Parathyroid adenoma (tissue), 2 donors: ENCODE measurements around the gene ZNF277.

Source experiments
- H2AFZ ChIP-seq: fragments of 300-600 bp; sonication (generic); one replicate; pipeline ENCODE4 v1.7.0; 2017; ENCODE audit warnings: antibody characterized with exemption, mild to moderate bottlenecking
- H3K27ac ChIP-seq: fragments of 300-600 bp; sonication (generic); one replicate; pipeline ENCODE4 v1.7.0; 2017
- H3K27me3 ChIP-seq: fragments of 300-600 bp; sonication (generic); one replicate; pipeline ENCODE4 v1.7.0; 2017; ENCODE audit warnings: low read length; ENCODE audit not compliant: control insufficient read depth, insufficient read depth
- H3K36me3 ChIP-seq: fragments of 300-600 bp; sonication (generic); one replicate; pipeline ENCODE4 v1.7.0; 2017; ENCODE audit warnings: low read length; ENCODE audit not compliant: control insufficient read depth, insufficient read depth
- H3K4me1 ChIP-seq: fragments of 300-600 bp; sonication (generic); one replicate; pipeline ENCODE4 v1.7.0; 2017; ENCODE audit warnings: control low read depth
- H3K4me2 ChIP-seq: fragments of 300-600 bp; sonication (generic); one replicate; pipeline ENCODE4 v1.7.0; 2017; ENCODE audit warnings: low read length
- H3K4me3 ChIP-seq: fragments of 300-600 bp; sonication (generic); one replicate; pipeline ENCODE4 v1.7.0; 2017; ENCODE audit warnings: low read depth, low read length
- H3K79me2 ChIP-seq: fragments of 300-600 bp; sonication (generic); one replicate; pipeline ENCODE4 v1.7.0; 2017; ENCODE audit warnings: control low read depth
- H3K9ac ChIP-seq: fragments of 300-600 bp; sonication (generic); one replicate; pipeline ENCODE4 v1.7.0; 2017; ENCODE audit warnings: mild to moderate bottlenecking
- H3K9me3 ChIP-seq: fragments of 300-600 bp; sonication (generic); one replicate; pipeline ENCODE4 v1.7.0; 2017; ENCODE audit warnings: low read length; ENCODE audit not compliant: control insufficient read depth
- CTCF ChIP-seq: fragments of 300-600 bp; sonication (generic); IDR thresholded peaks from one replicate; pipeline ENCODE4 v1.7.0; 2017; ENCODE audit warnings: antibody characterized with exemption, mild to moderate bottlenecking
- donor health status: primary hyperparathyroidism.

ZNF277 gene

GRCh38 chr7:112174192-112174591 lies 32.3 kb upstream of the ZNF277 start:
- no peaks in the 10 kb centered on the region for H3K36me3 ChIP-seq
- no peaks in the 10 kb centered on the region for H3K27me3 ChIP-seq
- H3K9ac ChIP-seq, result no peak overlapping the region
- no peaks in the 10 kb centered on the region for H3K79me2 ChIP-seq
- no peak overlapping the region for H2AFZ ChIP-seq
- no peak overlapping the region for H3K4me2 ChIP-seq
- TF ChIP-seq CTCF, result no peak
- H3K9me3 ChIP-seq, result no peaks in the 10 kb centered on the region
- H3K27ac ChIP-seq, result no peak overlapping the region
- H3K4me3 ChIP-seq, result no peak overlapping the region
- H3K4me1 ChIP-seq, result no peaks in the 10 kb centered on the region

GRCh38 chr7:112176241-112176640 lies 30.3 kb upstream of the ZNF277 start:
- Histone ChIP-seq H3K79me2 (no peaks in the 10 kb centered on the region), H2AFZ (no peak overlapping the region), H3K4me3 (no peak overlapping the region), H3K27ac (no peak overlapping the region), H3K4me2 (no peak overlapping the region), H3K4me1 (no peaks in the 10 kb centered on the region), H3K9ac (no peak overlapping the region), H3K36me3 (no peaks in the 10 kb centered on the region), H3K9me3 (no peaks in the 10 kb centered on the region), H3K27me3 (no peaks in the 10 kb centered on the region)
- no peak for TF ChIP-seq CTCF

- H3K27me3 ChIP-seq, result no peaks in the 10 kb centered on the region
- no peaks in the 10 kb centered on the region for H3K9me3 ChIP-seq
- H3K4me1 ChIP-seq, result no peaks in the 10 kb centered on the region
- no peak overlapping the region for H3K4me2 ChIP-seq
- H3K36me3 ChIP-seq, result no peaks in the 10 kb centered on the region
- H3K79me2 ChIP-seq, result no peaks in the 10 kb centered on the region
- no peak overlapping the region for H2AFZ ChIP-seq
- H3K4me3 ChIP-seq, result no peak overlapping the region
- TF ChIP-seq CTCF, result no peak
- no peak overlapping the region for H3K9ac ChIP-seq
- H3K27ac ChIP-seq, result no peak overlapping the region
Observed at GRCh38 chr7:112176693-112177415, 29.6 kb upstream of the ZNF277 start.

- Histone ChIP-seq H3K79me2 (no peaks in the 10 kb centered on the region), H3K4me2 (no peak overlapping the region), H3K27me3 (no peaks in the 10 kb centered on the region), H2AFZ (no peak overlapping the region), H3K4me3 (no peak overlapping the region), H3K27ac (no peak overlapping the region), H3K36me3 (no peaks in the 10 kb centered on the region), H3K9ac (no peak overlapping the region), H3K9me3 (no peaks in the 10 kb centered on the region), H3K4me1 (no peaks in the 10 kb centered on the region)
- TF ChIP-seq CTCF, result no peak
Observed at GRCh38 chr7:112180223-112180622, 26.3 kb upstream of the ZNF277 start.

- TF ChIP-seq CTCF, result no peak
- Histone ChIP-seq H3K4me2 (no peak overlapping the region), H3K9ac (no peak overlapping the region), H3K79me2 (no peaks in the 10 kb centered on the region), H3K9me3 (no peaks in the 10 kb centered on the region), H3K27ac (no peak overlapping the region), H3K4me1 (no peaks in the 10 kb centered on the region), H3K27me3 (no peaks in the 10 kb centered on the region), H2AFZ (no peak overlapping the region), H3K4me3 (no peak overlapping the region), H3K36me3 (no peaks in the 10 kb centered on the region)
Observed at GRCh38 chr7:112182749-112183148, 23.7 kb upstream of the ZNF277 start.
